Measurements from ENCODE around the gene FNDC3B. TPM values are rescaled to one million over a fixed set of nuclear protein-coding genes. Genes with fewer than 3 reads are reported as not detected.

FNDC3B gene
- polyA plus RNA-seq, 2 of the 4 experiments (the other 2 are of a cell fraction), result 29.5 to 33.6 TPM

DNA sequence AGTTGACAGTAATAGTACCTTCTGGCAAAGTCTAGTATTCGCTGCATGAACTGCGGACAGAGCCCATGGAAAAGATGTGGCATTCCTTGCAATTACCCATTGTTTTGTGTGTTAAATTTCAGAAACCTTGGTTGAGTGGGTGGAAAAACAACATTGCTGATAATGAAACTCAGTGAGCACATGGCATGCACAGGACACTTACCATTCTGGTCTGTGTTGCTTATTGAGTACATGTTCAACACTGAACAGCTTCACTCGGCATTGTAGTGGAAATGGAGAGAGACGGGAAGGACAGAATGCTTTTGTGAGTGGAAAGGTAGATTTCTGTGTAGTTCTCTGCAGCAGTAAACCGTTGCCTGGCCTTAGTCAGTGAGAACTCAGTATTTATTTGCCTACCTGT is 165.3 kb downstream of the FNDC3B start (continued):
- no peak for TF ChIP-seq CEBPB (IDR thresholded peaks at IDR 0.05)
- TF ChIP-seq SREBF2 (IDR thresholded peaks at IDR 0.05), result no peak

DNA sequence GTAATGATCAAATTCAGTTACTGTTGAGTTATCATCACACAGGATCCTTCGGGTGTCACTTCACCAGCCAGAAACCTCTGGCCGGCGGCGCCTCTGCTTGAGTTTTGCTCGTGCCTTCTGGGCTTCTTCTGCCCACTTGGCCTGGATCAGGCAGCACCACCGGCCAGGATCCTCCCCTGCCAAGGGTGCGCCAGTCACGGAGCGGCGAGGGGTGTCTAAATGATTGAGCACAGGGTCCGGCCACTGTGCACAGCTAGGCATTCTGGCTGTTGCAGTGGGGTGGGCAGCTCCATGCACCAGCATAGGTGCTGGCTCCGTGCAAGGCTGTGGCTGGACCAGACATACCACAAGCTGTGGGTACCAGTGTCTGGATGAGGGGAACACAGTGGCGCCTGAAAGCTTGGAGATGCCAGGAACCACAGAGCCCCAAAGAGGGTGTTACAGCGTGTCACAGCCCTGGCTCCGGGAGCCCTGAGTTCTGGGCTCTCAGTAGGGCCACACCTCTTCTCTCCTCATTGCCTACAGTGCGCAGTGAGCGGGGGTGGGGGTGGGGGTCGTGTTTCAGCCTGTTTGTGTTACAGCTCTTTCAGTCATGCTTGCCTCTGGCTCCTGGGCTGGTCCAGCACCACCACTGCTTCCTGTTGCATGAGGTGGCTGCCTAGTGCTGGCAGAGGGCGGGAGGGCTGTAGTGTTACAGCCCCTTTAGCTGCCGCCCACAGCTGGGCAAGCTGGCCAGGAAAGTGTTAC is 169.4 kb downstream of the FNDC3B start:
- H3K4me2 ChIP-seq, result 0 out of 3 replicates have a peak overlapping the region, but pooled peaks have one; percentile 6
- peaks cover 80% of the 10 kb centered on the region for H3K4me1 ChIP-seq
- no peak for FAIRE-seq
- no peak overlapping the region for H3K4me3 ChIP-seq
- CTCF ChIA-PET, result no interaction called here
- POLR2A ChIA-PET, result no interaction called here
- TF ChIP-seq GATA3 (IDR thresholded peaks at IDR 0.05; ENCODE audit: borderline replicate concordance) (no peak), MYC (IDR thresholded peaks at IDR 0.05; ENCODE audit: borderline replicate concordance, low read length) (no peak), RFX5 (IDR thresholded peaks at IDR 0.05) (no peak), MAFK (IDR thresholded peaks at IDR 0.05; ENCODE audit: partially characterized antibody) (no peak), TFCP2L1 (CRISPR knock-in tag; IDR thresholded peaks at IDR 0.05) (no peak), SREBF2 (IDR thresholded peaks at IDR 0.05) (no peak), FOSL2 (IDR thresholded peaks at IDR 0.05) (no peak), FOSL2 (CRISPR knock-in tag; IDR thresholded peaks at IDR 0.05) (no peak), CBX2 (IDR thresholded peaks at IDR 0.05; ENCODE audit: borderline replicate concordance, low read depth) (no peak), JUN (IDR thresholded peaks at IDR 0.05) (no peak), CHD4 (IDR thresholded peaks at IDR 0.05; ENCODE audit: borderline replicate concordance) (no peak), BHLHE40 (IDR thresholded peaks at IDR 0.05; ENCODE audit: low read depth, low read length) (no peak), HES2 (IDR thresholded peaks at IDR 0.05) (no peak), RNF2 (IDR thresholded peaks at IDR 0.05; ENCODE audit: borderline replicate concordance, low read depth) (no peak), ZC3H11A (IDR thresholded peaks at IDR 0.05) (no peak), RARB (CRISPR knock-in tag; IDR thresholded peaks at IDR 0.05) (no peak), TP53 (CRISPR knock-in tag; IDR thresholded peaks at IDR 0.05) (no peak), JUNB (IDR thresholded peaks at IDR 0.05) (no peak), CHD2 (IDR thresholded peaks at IDR 0.05; ENCODE audit: low read length, partially characterized antibody) (no peak)
- TF ChIP-seq, protein P1, sequence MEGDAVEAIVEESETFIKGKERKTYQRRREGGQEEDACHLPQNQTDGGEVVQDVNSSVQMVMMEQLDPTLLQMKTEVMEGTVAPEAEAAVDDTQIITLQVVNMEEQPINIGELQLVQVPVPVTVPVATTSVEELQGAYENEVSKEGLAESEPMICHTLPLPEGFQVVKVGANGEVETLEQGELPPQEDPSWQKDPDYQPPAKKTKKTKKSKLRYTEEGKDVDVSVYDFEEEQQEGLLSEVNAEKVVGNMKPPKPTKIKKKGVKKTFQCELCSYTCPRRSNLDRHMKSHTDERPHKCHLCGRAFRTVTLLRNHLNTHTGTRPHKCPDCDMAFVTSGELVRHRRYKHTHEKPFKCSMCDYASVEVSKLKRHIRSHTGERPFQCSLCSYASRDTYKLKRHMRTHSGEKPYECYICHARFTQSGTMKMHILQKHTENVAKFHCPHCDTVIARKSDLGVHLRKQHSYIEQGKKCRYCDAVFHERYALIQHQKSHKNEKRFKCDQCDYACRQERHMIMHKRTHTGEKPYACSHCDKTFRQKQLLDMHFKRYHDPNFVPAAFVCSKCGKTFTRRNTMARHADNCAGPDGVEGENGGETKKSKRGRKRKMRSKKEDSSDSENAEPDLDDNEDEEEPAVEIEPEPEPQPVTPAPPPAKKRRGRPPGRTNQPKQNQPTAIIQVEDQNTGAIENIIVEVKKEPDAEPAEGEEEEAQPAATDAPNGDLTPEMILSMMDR (IDR thresholded peaks at IDR 0.05), result no peak
- TF ChIP-seq, protein P2, sequence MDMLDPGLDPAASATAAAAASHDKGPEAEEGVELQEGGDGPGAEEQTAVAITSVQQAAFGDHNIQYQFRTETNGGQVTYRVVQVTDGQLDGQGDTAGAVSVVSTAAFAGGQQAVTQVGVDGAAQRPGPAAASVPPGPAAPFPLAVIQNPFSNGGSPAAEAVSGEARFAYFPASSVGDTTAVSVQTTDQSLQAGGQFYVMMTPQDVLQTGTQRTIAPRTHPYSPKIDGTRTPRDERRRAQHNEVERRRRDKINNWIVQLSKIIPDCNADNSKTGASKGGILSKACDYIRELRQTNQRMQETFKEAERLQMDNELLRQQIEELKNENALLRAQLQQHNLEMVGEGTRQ (IDR thresholded peaks at IDR 0.05), result no peak
- no peak for DNase-seq (ENCODE audit: low read depth in 1 of 2, low spot score in 1 of 2)
- WGBS (ENCODE audit: missing lambda C conversion rate), result 79% methylated on average over 11 of the region's 20 CpGs
- peak overlapping the region; percentile 26 to 72; a peak in 4 of 6 replicates for H3K27ac ChIP-seq
- peak; percentile 44 to 62; a peak in 4 of 6 replicates for ATAC-seq
- H3K9me3 ChIP-seq, result no peaks in the 10 kb centered on the region

Measured in A549 (cell line).